Measurements from ENCODE around the gene RHBDL1.

The RHBDL1 gene

GRCh38 chr16:660459-661183 lies 14.8 kb upstream of the RHBDL1 start:
- peaks cover 0 to 46% (median 5%) of the 10 kb centered on the region in 3 donors for H3K36me3 ChIP-seq
- no peaks in the 10 kb centered on the region for H3K9me3 ChIP-seq
- peak; percentile 89 to 94 for DNase-seq
- H3K4me3 ChIP-seq: peak overlapping the region; percentile 16 to 46
- peaks cover 0 to 15% (median 13%) of the 10 kb centered on the region in 4 donors for H3K4me1 ChIP-seq
- peak; percentile 53 to 57 for TF ChIP-seq CTCF (IDR thresholded peaks at IDR 0.05)
- intact Hi-C loops (cut with DNase I; ENCODE audit: low total_unique reads): no loop called here
- H3K27me3 ChIP-seq: no peaks in the 10 kb centered on the region
- H3K27ac ChIP-seq: peak overlapping the region; percentile 68 to 69

GRCh38 chr16:661184-661821 lies 14.2 kb upstream of the RHBDL1 start:
- Histone ChIP-seq H3K9me3 (no peaks in the 10 kb centered on the region), H3K4me3 (peak overlapping the region in 1 of 2 donors; percentile 46), H3K27me3 (no peaks in the 10 kb centered on the region), H3K36me3 (peaks cover 0 to 40% (median 5%) of the 10 kb centered on the region in 3 donors), H3K4me1 (peaks cover 0 to 15% (median 13%) of the 10 kb centered on the region in 4 donors), H3K27ac (peak overlapping the region; percentile 18 to 62)
- DNase-seq: no peak
- intact Hi-C loops (cut with DNase I; ENCODE audit: low total_unique reads): no loop called here
- peak in 1 of 2 experiments; percentile 8 for TF ChIP-seq CTCF (IDR thresholded peaks at IDR 0.05)

GRCh38 chr16:662095-662494 lies 13.4 kb upstream of the RHBDL1 start:
- TF ChIP-seq CTCF (IDR thresholded peaks at IDR 0.05): no peak
- Histone ChIP-seq H3K36me3 (peaks cover 0 to 32% (median 5%) of the 10 kb centered on the region in 3 donors), H3K27me3 (no peaks in the 10 kb centered on the region), H3K4me1 (peaks cover 0 to 15% (median 14%) of the 10 kb centered on the region in 4 donors), H3K27ac (no peak overlapping the region), H3K9me3 (no peaks in the 10 kb centered on the region), H3K4me3 (no peak overlapping the region)
- no peak for DNase-seq
- intact Hi-C loops (cut with DNase I; ENCODE audit: low total_unique reads): no loop called here

- H3K4me3 ChIP-seq: no peak overlapping the region
- intact Hi-C loops (cut with DNase I; ENCODE audit: low total_unique reads): no loop called here
Observed at GRCh38 chr16:662597-662996, 12.9 kb upstream of the RHBDL1 start.

GRCh38 chr16:666572-666971 lies 8.9 kb upstream of the RHBDL1 start:
- intact Hi-C loops (cut with DNase I; ENCODE audit: low total_unique reads): no loop called here
- H3K4me1 ChIP-seq: peaks cover 8 to 22% (median 18%) of the 10 kb centered on the region in 4 donors
- no peaks in the 10 kb centered on the region for H3K9me3 ChIP-seq
- TF ChIP-seq CTCF (IDR thresholded peaks at IDR 0.05): no peak
- DNase-seq: no peak
- H3K27ac ChIP-seq: no peak overlapping the region
- H3K27me3 ChIP-seq: no peaks in the 10 kb centered on the region
- peaks cover 18 to 33% (median 19%) of the 10 kb centered on the region in 3 donors for H3K36me3 ChIP-seq
- H3K4me3 ChIP-seq: no peak overlapping the region

More at GRCh38 chr16:662597-662996, 12.9 kb upstream of the RHBDL1 start:
- Histone ChIP-seq H3K27me3 (no peaks in the 10 kb centered on the region), H3K9me3 (no peaks in the 10 kb centered on the region), H3K36me3 (peaks cover 0 to 27% (median 5%) of the 10 kb centered on the region in 3 donors), H3K4me1 (peaks cover 0 to 20% (median 18%) of the 10 kb centered on the region in 4 donors), H3K27ac (no peak overlapping the region)
- no peak for DNase-seq
- no peak for TF ChIP-seq CTCF (IDR thresholded peaks at IDR 0.05)

Measured in tibial artery (tissue), 4 donors.